Common myeloid progenitor, CD34-positive (primary cell): Measurements from ENCODE around the gene EFNA4.

Experiments used
- CTCF ChIA-PET: fragments of 350-600 bp; sonication (Branson Sonifier 250); formaldehyde crosslinking; loops from one replicate; lab custom pipeline; 2021; ENCODE audit warnings: antibody characterized with exemption; lab: Charles Lee
- POLR2A ChIA-PET: fragments of 350-600 bp; sonication (Branson Sonifier 250); formaldehyde crosslinking; loops from one replicate; lab custom pipeline; 2021; ENCODE audit warnings: antibody characterized with exemption; lab: Charles Lee
- DNase-seq, 3 donors: peaks; one replicate each; pipeline versions ENCODE4 v3.0.0 to v3.0.0-alpha.2; 2013
- H3K27ac ChIP-seq, 2 experiments: 1 replicate in 1 of 2; 2 replicates in 1 of 2; pipeline ENCODE4 v1.7.0; 2013; ENCODE audit warnings: inconsistent platforms in 2 of 2, low read length in 2 of 2, mild to moderate bottlenecking in 2 of 2, low read depth in 1 of 2, moderate library complexity in 1 of 2; ENCODE audit not compliant: severe bottlenecking in 2 of 2, insufficient read depth in 1 of 2, poor library complexity in 1 of 2
- H3K27me3 ChIP-seq, 5 experiments: replicated peaks in 2 of 5; 1 replicate in 3 of 5; 2 replicates in 2 of 5; pipeline versions ENCODE4 v1.6.1 to v1.7.0; 2013; ENCODE audit warnings: low read length in 4 of 5, mild to moderate bottlenecking in 2 of 5, moderate library complexity in 2 of 5, inconsistent platforms in 1 of 5; ENCODE audit not compliant: insufficient read depth in 5 of 5, control insufficient read depth in 4 of 5
- H3K36me3 ChIP-seq, 4 experiments: 1 replicate in 2 of 4; 2 replicates in 2 of 4; pipeline versions ENCODE4 v1.6.1 to v1.7.0; 2013; ENCODE audit warnings: low read length in 3 of 4, control low read depth in 1 of 4, mild to moderate bottlenecking in 1 of 4; ENCODE audit not compliant: control insufficient read depth in 4 of 4, insufficient read depth in 4 of 4
- H3K4me1 ChIP-seq, 4 experiments: 1 replicate in 3 of 4; 2 replicates in 1 of 4; pipeline versions ENCODE4 v1.6.1 to v1.7.1; 2013; ENCODE audit warnings: low read length in 3 of 4, mild to moderate bottlenecking in 3 of 4, control low read depth in 1 of 4, inconsistent platforms in 1 of 4, moderate library complexity in 1 of 4; ENCODE audit not compliant: control insufficient read depth in 4 of 4, insufficient read depth in 4 of 4; ENCODE audit errors: control extremely low read depth in 1 of 4
- H3K4me3 ChIP-seq, 7 experiments: 1 replicate in 4 of 7; 2 replicates in 3 of 7; pipeline versions ENCODE4 v1.5.1 to v1.7.0; 2013; ENCODE audit warnings: mild to moderate bottlenecking in 7 of 7, low read length in 6 of 7, moderate library complexity in 6 of 7, inconsistent platforms in 2 of 7, low read depth in 2 of 7, control low read depth in 1 of 7; ENCODE audit not compliant: insufficient read depth in 4 of 7, control insufficient read depth in 1 of 7; ENCODE audit errors: extremely low read depth in 1 of 7
- H3K9me3 ChIP-seq, 5 experiments: 1 replicate in 4 of 5; 2 replicates in 1 of 5; pipeline versions ENCODE4 v1.6.1 to v1.7.1; 2013; ENCODE audit warnings: low read length in 4 of 5, mild to moderate bottlenecking in 2 of 5, inconsistent platforms in 1 of 5, low read depth in 1 of 5, moderate library complexity in 1 of 5; ENCODE audit not compliant: control insufficient read depth in 4 of 5, insufficient read depth in 2 of 5; ENCODE audit errors: control extremely low read depth in 1 of 5
- WGBS: methylation state at CpG from one replicate; pipeline ENCODE4 v1.1.5; 2013; ENCODE audit not compliant: insufficient coverage; 5-methylcytosine and 5-hydroxymethylcytosine counted together

Gene EFNA4

GRCh38 chr1:155066777-155067176, 3.2 kb downstream of the EFNA4 start:
- Histone ChIP-seq H3K27ac (no peak overlapping the region), H3K4me3 (no peak overlapping the region), H3K27me3 (no peaks in the 10 kb centered on the region), H3K4me1 (peaks cover 0 to 42% (median 37%) of the 10 kb centered on the region in 4 experiments), H3K9me3 (no peaks in the 10 kb centered on the region), H3K36me3 (peaks cover 0 to 11% (median 6%) of the 10 kb centered on the region in 4 experiments)
- WGBS, result 97% methylated on average over 7 of the region's 8 CpGs
- CTCF ChIA-PET, result interaction anchor here (0.8 to 22.6 kb wide), 6 partner anchors 9 to 103 kb away, joined by 3 to 368 read pairs (median 66); partner anchors contain the start of genes ADAM15 and EFNA3
- DNase-seq, result no peak
- POLR2A ChIA-PET, result no interaction called here

- ChIA-PET POLR2A (no interaction called here), CTCF (interaction anchor here (1.0 to 22.6 kb wide), 6 partner anchors 7 to 100 kb away, joined by 3 to 368 read pairs (median 12); partner anchors contain the start of genes ADAM15 and EFNA3)
- Histone ChIP-seq H3K36me3 (peaks cover 0 to 11% (median 6%) of the 10 kb centered on the region in 4 experiments), H3K4me1 (peaks cover 0 to 35% (median 27%) of the 10 kb centered on the region in 4 experiments), H3K4me3 (no peak overlapping the region), H3K27me3 (no peaks in the 10 kb centered on the region), H3K27ac (no peak overlapping the region), H3K9me3 (no peaks in the 10 kb centered on the region)
- DNase-seq, result no peak
- 100% methylated on average over 1 of the region's 3 CpGs for WGBS
Measured at GRCh38 chr1:155068599-155068998, 5.1 kb downstream of the EFNA4 start.

GRCh38 chr1:155069551-155070157, 6.1 kb downstream of the EFNA4 start:
- H3K36me3 ChIP-seq, result peaks cover 0 to 11% (median 6%) of the 10 kb centered on the region in 4 experiments
- ChIA-PET POLR2A (interaction anchor here (1.1 kb wide), 1 partner anchor 9 kb away, joined by 3 read pairs; the partner anchor contains the start of gene EFNA3), CTCF (interaction anchor here (0.9 to 22.6 kb wide), 10 partner anchors 8 to 142 kb away, joined by 3 to 368 read pairs (median 4); partner anchors contain the start of gene ADAM15)
- no peak overlapping the region for H3K27ac ChIP-seq
- peaks cover 0 to 36% (median 26%) of the 10 kb centered on the region in 4 experiments for H3K4me1 ChIP-seq
- WGBS, result 63% methylated on average over 1 of the region's 7 CpGs
- no peaks in the 10 kb centered on the region for H3K27me3 ChIP-seq
- H3K4me3 ChIP-seq, result no peak overlapping the region
- DNase-seq, result no peak
- H3K9me3 ChIP-seq, result no peaks in the 10 kb centered on the region

DNA sequence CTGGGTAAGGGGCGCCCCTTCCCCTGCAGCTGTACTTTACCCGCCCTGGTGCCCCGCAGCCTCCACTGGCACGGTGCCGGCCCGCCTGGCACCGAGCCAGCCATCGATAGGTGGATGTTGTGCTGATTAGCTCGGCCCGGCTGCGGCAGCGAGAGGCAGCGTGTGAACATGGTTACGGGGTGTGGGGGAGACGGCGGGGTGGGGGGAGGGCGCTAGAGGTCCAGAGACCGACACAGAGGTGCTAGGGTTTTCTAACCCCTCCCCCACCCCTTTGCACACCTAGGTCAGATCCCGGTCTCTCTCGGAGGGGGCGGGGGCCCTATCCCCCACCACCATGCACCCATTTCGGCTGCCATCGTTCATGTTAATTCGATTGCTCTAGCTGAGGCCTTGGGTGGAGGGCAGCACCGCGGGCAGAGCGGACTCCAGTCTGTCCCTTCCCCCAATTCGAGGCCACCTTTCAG, 6.7 kb downstream of the EFNA4 start:
- Histone ChIP-seq H3K4me3 (peak overlapping the region in 4 of 7 experiments; percentile 31 to 75 (median 60)), H3K9me3 (no peaks in the 10 kb centered on the region), H3K27ac (no peak overlapping the region), H3K36me3 (peaks cover 0 to 11% (median 6%) of the 10 kb centered on the region in 4 experiments), H3K27me3 (no peaks in the 10 kb centered on the region), H3K4me1 (peaks cover 0 to 36% (median 26%) of the 10 kb centered on the region in 4 experiments)
- WGBS, result 54% methylated on average over 13 of the region's 28 CpGs
- ChIA-PET POLR2A (interaction anchor here (1.1 kb wide), 1 partner anchor 9 kb away, joined by 3 read pairs; the partner anchor contains the start of gene EFNA3), CTCF (interaction anchor here (0.6 to 22.6 kb wide), 12 partner anchors 6 to 142 kb away, joined by 3 to 368 read pairs (median 4); partner anchors contain the start of genes ADAM15 and EFNA4)
- DNase-seq, result no peak

DNA sequence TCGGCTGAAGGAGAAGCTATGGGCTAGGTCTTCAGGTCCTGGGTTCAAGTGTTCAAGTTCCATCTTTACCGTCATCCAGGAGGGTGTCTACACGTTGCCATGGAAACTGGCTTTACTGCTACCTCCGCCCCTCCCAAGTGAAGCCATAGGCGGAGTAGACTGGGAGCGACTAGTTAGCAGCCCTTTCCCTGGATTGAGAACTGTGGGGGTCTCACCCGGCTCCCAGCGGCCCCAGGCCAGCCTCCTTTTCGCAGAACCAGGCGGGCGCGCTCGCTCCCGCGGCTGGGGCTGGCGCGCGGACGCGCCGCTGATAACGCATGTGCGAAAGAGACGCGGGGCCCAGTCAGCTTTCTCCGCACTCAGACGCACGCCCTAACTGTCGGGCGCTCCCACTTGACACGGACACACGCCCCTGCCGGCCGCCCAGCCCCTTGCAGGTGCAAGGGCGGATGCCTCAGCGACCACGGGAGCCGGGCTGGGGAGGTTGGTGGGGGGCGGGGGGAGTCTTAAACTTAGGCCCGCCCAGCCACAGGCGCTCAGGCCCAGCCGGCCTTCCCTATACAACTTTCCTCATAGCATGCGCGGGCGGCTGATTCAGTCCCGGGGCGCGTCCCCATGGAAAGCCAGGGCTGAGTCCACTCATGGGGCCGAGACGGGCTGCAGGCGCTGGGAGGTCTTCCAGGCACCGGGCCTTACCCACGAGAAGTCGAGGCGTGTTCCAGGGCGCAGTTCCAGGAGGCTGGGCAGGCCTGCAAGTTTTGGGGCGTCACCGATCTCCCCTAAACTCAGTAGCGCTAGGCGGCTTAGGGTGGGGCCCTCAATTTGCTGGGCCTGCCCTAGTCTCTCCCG, 7.4 kb downstream of the EFNA4 start:
- H3K4me1 ChIP-seq, result peaks cover 0 to 36% (median 26%) of the 10 kb centered on the region in 4 experiments
- CTCF ChIA-PET, result interaction anchor here (0.6 to 22.6 kb wide), 12 partner anchors 7 to 69 kb away, joined by 3 to 368 read pairs (median 6); partner anchors contain the start of genes ADAM15 and EFNA4
- peaks cover 0 to 11% (median 6%) of the 10 kb centered on the region in 4 experiments for H3K36me3 ChIP-seq
- peak; percentile 91 to 95 (median 94) for DNase-seq
- H3K9me3 ChIP-seq, result no peaks in the 10 kb centered on the region
- peak overlapping the region in 1 of 2 experiments; percentile 43 for H3K27ac ChIP-seq
- no peaks in the 10 kb centered on the region for H3K27me3 ChIP-seq
- POLR2A ChIA-PET, result no interaction called here
- peak overlapping the region in 6 of 7 experiments; percentile 28 to 75 (median 44) for H3K4me3 ChIP-seq
- 7% methylated on average over 55 of the region's 61 CpGs for WGBS

DNA sequence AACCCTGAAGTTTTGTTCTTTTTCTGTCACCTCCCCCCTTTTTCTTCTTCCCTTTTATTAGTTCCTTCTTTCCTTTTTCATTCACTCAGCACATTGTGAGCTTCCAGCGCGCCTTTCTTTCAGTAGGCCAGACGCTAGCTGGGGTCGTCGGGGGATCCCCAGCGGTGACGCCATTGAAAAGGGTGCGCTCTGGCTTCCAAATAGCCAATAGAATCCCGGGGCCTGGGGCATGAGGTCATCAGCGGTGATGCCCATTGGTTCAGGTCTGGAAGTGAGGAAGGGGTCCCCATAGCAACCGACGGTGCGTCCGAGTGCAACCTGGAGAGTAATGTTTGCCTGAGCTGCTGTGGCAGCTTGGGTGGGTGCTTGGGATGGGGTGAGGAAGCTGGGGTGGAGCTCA, 8.2 kb downstream of the EFNA4 start:
- H3K27ac ChIP-seq, result no peak overlapping the region
- whole genome bisulfite sequencing, result 87% methylated on average over 6 of the region's 14 CpGs

More for the DNA sequence above, 8.2 kb downstream of the EFNA4 start:
- H3K4me1 ChIP-seq, result peaks cover 0 to 36% (median 26%) of the 10 kb centered on the region in 4 experiments
- H3K36me3 ChIP-seq, result peaks cover 0 to 11% (median 6%) of the 10 kb centered on the region in 4 experiments
- CTCF ChIA-PET, result interaction anchor here (1.3 to 22.6 kb wide), 6 partner anchors 7 to 70 kb away, joined by 3 to 368 read pairs (median 12); partner anchors contain the start of genes ADAM15 and EFNA4
- peak overlapping the region in 2 of 7 experiments; percentile 63 to 75 for H3K4me3 ChIP-seq
- POLR2A ChIA-PET, result no interaction called here
- DNase-seq, result peak in 1 of 3 donors; percentile 49
- H3K9me3 ChIP-seq, result no peaks in the 10 kb centered on the region
- H3K27me3 ChIP-seq, result no peaks in the 10 kb centered on the region
